CD4-positive, alpha-beta T cell treated with Interleukin-17A for 4 hours (primary cell): ENCODE data around the gene TCEANC2.
A peak's percentile ranks its signal among the peaks of the same experiment; 100 is the strongest.

Source experiments
- DNase-seq: peaks from one replicate; pipeline ENCODE4 v3.0.0-alpha.2; 2020; ENCODE audit warnings: mixed read lengths

Gene TCEANC2

DNA sequence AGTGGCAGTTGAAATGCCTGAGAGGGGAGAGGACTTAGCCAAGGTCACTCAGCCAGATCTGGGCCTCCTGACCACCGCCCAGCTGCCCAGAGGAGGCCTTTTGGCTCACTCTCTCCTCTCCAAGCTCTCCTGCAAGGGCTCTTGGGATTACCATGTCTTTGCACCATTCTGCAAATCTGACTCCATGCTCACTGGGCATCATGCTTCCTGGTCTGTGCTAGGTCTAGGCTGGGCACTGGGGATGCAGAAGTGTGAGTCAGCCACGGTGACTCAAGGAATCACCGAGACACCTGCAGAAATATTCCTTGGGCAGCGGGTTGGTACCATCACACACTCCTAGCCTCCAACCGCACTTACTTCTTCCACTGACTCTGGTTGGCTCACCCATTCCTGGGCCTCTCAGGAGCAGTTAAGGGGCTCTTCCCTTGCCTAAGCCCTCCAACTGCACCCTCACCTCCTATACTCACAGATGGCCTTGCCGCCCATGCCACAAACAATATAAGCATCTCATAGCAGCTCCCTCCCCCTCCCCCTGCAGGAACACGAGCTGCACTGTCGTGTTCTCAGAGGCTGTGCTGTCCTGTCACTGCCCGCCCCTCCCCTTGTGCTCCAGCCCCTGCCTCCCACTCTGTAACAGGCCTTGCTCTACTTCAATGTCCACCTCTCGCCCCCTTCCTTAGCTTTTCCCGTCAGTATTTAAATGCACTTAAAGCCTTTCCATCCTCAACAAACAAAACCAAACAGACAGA, 64.6 kb downstream of the TCEANC2 start:
- no peak for DNase-seq

DNA sequence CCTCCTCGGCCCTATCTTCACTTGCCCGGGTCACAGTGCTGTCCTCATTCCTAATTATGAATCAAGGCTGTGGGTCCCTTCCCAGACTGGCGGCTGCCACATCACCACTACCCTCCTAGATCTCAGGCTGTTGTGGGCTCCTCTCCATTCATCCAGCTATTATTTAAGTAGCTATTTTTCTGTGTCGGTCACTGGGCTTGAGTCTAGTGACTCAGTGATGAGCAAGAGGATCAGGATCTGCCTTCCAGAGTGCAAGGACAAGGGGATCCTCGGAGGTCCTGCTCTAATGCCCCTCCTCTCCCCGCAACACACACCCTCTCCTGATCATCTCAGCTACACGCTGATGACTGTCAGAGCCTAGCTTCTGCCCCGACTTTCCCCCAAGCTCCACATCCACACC, 65.3 kb downstream of the TCEANC2 start:
- DNase-seq, result no peak

DNA sequence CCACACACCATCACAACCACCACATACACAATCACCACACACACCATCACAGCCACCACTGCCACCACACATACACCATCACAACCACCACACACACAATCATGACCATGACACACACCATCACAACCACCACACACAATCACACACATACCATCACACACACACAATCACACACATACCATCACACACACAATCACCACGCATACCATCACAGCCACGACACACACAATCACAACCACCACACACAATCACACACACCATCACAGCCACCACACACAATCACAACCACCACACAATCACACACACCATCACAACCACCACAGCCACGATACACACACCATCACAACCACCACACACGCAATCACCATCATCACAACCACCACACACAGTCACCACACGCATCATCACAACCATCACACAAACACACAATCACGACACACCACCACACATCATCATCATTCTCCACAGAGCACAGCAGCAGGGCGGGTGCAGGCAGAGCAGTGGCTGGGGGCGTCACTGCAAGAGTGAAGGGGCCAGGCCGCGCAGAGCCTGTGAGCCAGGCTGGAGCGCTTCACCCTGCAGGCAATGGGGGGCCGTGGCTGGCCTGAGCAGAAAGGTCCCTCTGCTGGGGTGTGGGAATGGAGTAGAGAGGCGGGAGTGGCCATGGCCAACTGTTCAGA, 66.8 kb downstream of the TCEANC2 start:
- DNase-seq, result no peak

DNA sequence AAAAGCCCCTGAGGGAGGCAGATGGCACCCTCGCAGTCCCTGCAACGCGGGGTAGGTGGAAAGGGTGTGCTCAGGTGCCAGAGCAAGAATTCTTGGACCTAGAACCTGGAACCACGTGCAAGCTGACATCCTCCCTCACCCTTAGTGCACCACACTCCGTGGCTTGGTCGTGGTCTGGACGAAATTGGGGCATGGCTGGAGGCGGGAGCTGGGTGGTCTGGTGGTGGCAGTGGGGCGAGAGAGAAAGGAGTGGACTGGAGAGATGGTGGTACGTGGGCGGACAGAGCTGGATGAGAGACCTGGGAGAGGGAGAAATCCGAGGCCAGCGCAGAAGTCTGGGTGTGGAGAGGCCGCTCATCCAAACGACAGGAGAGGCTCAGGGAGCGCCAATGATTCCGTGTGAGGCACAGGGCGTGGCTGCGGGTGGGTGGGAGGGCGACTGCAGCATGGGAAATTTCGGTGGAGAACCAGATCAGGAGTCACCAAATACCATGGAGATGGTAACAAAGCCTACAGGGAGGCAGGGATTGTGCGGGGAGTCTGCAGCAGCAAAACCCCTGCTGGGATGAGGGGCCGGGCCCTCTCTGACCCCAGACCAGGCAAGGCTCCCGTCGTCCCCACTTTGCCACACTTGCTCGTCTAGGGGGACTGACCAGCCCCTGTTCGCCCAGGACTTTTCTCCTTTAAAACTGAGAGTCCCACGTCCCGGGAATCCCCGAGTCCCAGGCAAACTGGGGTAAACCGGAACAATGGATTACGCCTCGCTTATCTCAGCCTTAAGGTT, 67.5 kb downstream of the TCEANC2 start:
- no peak for DNase-seq

GRCh38 chr1:54121482-54122134, 68.2 kb downstream of the TCEANC2 start:
- peak; percentile 77 for DNase-seq

- DNase-seq, result no peak
Observed at GRCh38 chr1:54122135-54122751, 68.8 kb downstream of the TCEANC2 start.

- no peak for DNase-seq
Observed at GRCh38 chr1:54122992-54123391, 69.6 kb downstream of the TCEANC2 start.

- DNase-seq, result no peak
Observed at GRCh38 chr1:54124472-54124871, 71.1 kb downstream of the TCEANC2 start.

DNA sequence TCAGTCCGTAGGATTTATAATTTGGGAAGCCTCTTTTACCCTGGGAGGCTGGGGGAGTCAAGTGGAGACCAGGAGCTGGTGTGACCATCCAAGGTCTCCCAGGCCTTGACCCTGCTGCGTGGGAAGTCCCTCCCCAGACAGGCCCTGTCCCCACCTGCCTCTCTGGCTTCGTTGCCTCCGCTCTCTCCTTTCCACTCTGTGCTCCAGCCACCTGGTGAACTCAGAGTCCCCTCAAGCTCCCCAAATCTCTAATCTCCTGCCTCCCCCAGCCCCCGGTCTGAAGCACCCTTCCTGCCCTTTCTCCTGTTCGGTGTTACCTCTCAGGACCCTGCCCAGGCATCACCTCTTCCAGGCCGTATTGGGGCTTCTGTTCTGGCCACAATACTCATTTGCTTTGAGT, 71.5 kb downstream of the TCEANC2 start:
- no peak for DNase-seq

GRCh38 chr1:54125386-54126070, 72.1 kb downstream of the TCEANC2 start:
- no peak for DNase-seq

- no peak for DNase-seq
Observed at GRCh38 chr1:54126271-54126815, 72.9 kb downstream of the TCEANC2 start.

DNA sequence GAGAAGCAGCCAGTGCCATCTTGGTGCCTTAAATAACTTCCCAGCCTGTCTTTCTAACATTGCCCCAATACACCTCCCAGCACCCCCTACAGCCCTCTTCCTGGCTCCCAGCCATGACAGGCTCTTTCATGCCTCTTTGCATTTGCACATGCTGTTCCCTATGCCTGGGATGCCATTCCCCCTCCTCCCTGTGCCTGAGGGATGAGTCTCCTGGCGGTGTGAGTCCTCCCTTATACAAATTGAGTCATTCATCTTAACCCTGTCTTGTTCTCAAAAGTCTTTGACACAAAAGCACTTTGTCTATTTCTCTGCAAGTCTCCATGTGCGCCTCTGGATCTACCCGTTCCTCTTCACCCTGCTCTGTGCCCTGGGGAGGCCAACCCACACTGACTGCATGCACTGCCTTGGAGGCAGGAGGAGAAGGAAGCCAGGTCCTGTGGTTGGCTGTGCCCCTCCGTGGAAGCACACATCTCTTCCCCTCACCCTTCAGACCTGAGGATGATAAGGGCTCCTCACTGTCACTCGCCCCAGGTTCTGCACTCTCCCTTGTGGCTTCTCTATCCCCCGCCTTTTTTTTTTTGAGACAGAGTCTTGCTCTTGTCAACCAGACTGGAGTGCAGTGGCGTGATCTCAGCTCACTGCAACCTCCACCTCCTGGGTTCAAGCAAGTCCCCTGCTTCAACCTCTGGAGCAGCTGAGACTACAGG, 74.3 kb downstream of the TCEANC2 start:
- DNase-seq, result no peak

DNA sequence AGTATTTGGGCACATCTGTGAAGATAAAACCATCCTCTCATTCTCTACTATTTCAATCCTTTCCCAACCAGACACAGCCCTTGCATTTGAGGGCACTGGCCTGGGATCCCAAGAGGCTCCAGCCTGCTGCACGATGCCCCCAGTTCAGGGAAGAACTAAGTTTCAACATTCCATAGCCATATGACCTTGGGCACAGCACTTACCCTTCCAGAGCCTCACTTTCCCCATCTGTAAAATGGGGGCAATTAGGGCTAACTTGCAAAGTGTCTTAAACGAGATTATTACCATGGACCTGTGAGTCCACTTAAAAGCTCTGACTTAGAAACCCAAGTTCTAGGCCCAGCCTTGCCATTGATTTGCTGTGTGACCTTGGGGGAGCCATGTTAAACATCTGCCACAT, 76.5 kb downstream of the TCEANC2 start:
- no peak for DNase-seq

DNA sequence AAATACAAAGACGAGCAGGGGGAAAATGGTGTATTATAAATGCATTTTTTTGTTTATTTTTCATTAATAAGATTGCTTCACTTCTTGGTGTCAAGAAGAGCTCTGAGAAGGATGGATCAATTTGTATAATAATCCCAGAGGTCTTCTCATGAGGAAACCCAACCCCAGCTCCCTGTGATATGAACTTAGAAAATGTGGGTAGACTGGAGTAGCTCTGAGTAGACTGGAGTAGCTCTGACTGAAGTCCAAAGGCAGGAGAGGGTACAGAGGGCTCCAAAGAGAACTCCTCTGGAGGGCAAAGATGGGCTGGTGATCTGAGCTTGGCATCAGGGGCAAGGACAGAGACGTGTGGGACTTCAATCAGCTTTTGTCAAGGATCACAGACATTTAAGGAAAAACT, 78.0 kb downstream of the TCEANC2 start:
- DNase-seq, result no peak

DNA sequence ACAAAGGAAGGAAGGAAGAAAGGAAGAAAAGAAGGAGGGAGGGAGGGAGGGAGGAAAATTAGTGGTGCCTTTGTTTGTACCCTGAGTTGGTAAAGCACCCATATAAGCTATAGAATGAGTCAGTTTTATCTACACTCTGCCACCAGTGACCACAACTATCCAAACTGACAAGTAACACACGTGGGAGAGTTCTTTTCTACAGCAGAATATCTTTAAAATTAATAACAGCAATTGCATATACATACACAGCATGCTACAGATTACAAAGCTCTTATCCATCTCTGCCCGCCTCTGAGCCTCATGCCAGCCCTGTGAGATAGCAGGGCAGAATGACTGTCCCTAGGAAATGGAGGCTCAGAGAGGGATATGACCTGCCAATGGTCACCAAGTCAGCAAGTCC, 79.1 kb downstream of the TCEANC2 start:
- no peak for DNase-seq

- DNase-seq, result no peak
Observed at GRCh38 chr1:54134295-54134694, 80.9 kb downstream of the TCEANC2 start.

DNA sequence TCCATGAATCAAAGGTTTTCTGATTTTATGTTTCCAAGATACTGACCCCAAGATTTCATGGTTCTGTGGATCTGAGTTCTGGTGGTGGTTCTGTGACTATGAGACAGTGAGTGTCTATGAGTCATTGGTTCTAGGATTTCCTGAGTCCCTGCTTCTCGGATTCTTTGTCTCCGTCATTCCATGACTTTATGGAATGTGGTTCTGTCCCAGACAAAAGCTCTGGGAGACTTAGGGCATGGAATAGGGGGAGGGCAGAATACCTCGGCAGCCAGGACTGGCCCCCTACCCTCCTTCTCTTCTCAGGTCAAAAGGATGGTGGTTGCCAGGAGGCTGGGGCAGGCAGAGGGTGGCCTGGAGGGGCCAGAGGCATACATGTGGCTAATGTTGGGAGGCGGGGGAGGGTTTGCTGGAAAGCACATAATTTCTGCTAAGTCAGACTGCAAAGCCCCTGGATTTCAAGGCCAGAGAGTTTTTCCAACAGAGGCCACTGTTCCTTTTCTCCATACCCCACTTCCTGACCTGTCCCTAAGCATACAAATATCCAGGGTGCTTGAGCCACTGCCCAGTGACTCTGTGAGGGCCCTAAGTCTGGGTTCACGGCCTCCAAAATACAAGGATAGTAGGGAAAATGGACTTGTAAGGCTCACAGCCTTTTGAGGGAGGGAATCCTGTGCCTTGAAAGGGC, 82.2 kb downstream of the TCEANC2 start:
- no peak for DNase-seq

- DNase-seq, result no peak
Observed at GRCh38 chr1:54136269-54136896, 83.0 kb downstream of the TCEANC2 start.

GRCh38 chr1:54136963-54137533, 83.6 kb downstream of the TCEANC2 start:
- no peak for DNase-seq
